ENCODE measurements around the gene CDNF. TPM values are rescaled to one million over a fixed set of nuclear protein-coding genes. Genes with fewer than 3 reads are reported as not detected.

The CDNF gene
- polyA plus RNA-seq (2012; rRNA removed), result 1.0 and 1.2 TPM in 2 replicates
- 0.71 and 1.1 TPM in 2 replicates for polyA plus RNA-seq (2012; cell fraction: cytosol; rRNA removed)
- 1.2 and 1.7 TPM in 2 replicates for polyA plus RNA-seq (2012; cell fraction: nucleus; rRNA removed)

DNA sequence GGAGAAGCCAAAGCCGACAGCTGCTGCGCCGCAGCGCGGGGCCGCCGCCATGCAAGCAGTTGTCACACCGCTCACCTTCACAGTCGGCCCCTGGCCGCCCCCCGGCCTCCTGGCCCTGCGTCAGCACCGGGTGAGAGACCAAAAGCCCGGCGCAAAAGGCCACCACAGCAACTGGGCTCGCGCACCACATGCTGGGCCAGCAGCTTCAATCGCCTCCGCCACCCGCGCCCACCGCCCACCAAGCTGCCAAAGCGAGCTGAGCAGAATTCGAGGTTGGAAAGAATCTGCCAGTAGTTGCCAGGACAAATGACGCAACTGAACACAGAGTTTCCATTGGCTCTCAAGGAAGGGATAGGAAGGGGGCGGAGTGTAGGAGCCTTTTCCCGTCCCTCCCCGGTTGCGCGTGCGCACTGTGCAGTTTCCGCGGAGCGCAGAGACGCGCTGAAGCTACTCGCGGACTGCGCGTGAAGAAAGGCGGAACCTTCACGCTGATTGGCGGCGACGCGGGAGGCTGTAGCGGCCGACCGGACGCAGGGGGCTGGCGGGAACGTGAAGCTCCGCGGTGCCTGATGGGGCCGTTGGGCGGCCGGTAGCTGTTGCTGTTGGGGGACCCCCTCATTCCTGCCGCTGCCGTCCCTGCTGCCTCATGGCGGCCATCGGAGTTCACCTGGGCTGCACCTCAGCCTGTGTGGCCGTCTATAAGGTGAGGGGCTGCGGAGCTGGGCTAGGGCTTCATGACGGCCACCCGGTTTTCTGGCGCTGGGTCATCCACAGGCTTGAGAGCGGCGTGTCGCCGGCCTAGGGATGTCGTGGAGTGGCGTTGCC is at the start of gene CDNF, which contains the start of the genes HSPA14 and MSANTD7:
Gene CDNF (minus strand): TSS at position 281 of the 825 bp plus-strand sequence. CDS start 91 bp downstream, at position 190.
Gene HSPA14 (plus strand): TSS at position 550 of the 825 bp plus-strand sequence. CDS start 97 bp downstream, at position 647.
Gene MSANTD7 (plus strand): TSS at position 550 of the 825 bp plus-strand sequence. CDS start 3,979 bp downstream, outside the sequence.
- Histone ChIP-seq H3K27ac (ENCODE audit: low read depth in 2 of 2, low read length in 1 of 2) (peak within 1 kb of the TSS; percentile 81 to 93), H4K20me1 (ENCODE audit: insufficient read depth) (no peaks in the 10 kb centered on the region), H3K27me3 (ENCODE audit: insufficient read depth) (no peaks in the 10 kb centered on the region), H3K9me3 (no peaks in the 10 kb centered on the region), H3F3A (replicated peaks; ENCODE audit: insufficient read depth) (no peaks in the 10 kb centered on the region), H2AFZ (ENCODE audit: low read depth) (peak within 1 kb of the TSS; percentile 92), H3K4me1 (ENCODE audit: control insufficient read depth in 1 of 2, insufficient read depth in 2 of 2, low read depth in 1 of 2, low read length in 1 of 2) (peaks cover 0 to 7% of the 10 kb centered on the region in 2 experiments; a peak in 1 of 4 replicates), H3K9me2 (no peaks in the 10 kb centered on the region), H3K36me3 (replicated peaks in 1 of 2; ENCODE audit: control insufficient read depth in 1 of 2, insufficient read depth in 2 of 2, low read length in 1 of 2) (peaks cover 29 to 30% of the 10 kb centered on the region in 2 experiments), H3K9ac (peak within 1 kb of the TSS; percentile 92), H3K4me3 (ENCODE audit: low read depth in 2 of 2, low read length in 1 of 2) (peak within 1 kb of the TSS; percentile 93 to 99), H3K79me2 (ENCODE audit: insufficient read depth) (peaks cover 41% of the 10 kb centered on the region), H3K4me2 (peak within 1 kb of the TSS; percentile 88)
- ChIA-PET POLR2A (interaction anchor here (0.7 to 3.1 kb wide), 10 partner anchors 11 to 1980 kb away, joined by 3 to 36 read pairs (median 4); partner anchors contain the start of genes DCLRE1C, MEIG1, RSU1 and SUV39H2), CTCF (interaction anchor here (0.8 to 2.9 kb wide), 8 partner anchors 11 to 341 kb away, joined by 3 to 17 read pairs (median 6); partner anchors contain the start of gene SUV39H2)
- 2% methylated on average over 17 of the region's 72 CpGs for WGBS (ENCODE audit: low lambda C conversion rate)
- DNase-seq, result peak; percentile 97
- TF ChIP-seq JUND (IDR thresholded peaks at IDR 0.05), result no peak
- TF ChIP-seq NRF1 (IDR thresholded peaks at IDR 0.05; ENCODE audit: low read depth, low read length), result peak; percentile 96
- TF ChIP-seq ZBTB33 (IDR thresholded peaks at IDR 0.05; ENCODE audit: borderline replicate concordance, low read depth), result peak; percentile 91; the same call in 1 of the 2 replicates
- TF ChIP-seq, protein P1, sequence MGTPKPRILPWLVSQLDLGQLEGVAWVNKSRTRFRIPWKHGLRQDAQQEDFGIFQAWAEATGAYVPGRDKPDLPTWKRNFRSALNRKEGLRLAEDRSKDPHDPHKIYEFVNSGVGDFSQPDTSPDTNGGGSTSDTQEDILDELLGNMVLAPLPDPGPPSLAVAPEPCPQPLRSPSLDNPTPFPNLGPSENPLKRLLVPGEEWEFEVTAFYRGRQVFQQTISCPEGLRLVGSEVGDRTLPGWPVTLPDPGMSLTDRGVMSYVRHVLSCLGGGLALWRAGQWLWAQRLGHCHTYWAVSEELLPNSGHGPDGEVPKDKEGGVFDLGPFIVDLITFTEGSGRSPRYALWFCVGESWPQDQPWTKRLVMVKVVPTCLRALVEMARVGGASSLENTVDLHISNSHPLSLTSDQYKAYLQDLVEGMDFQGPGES (IDR thresholded peaks at IDR 0.05; ENCODE audit: low read depth, low read length), result peak; percentile 49
- TF ChIP-seq FOSL2 (IDR thresholded peaks at IDR 0.05; ENCODE audit: borderline replicate concordance, low read depth), result no peak
- peak; percentile 76 for TF ChIP-seq ELF1 (IDR thresholded peaks at IDR 0.05)
- peak; percentile 99 for TF ChIP-seq RFX5 (IDR thresholded peaks at IDR 0.05; ENCODE audit: low read length)
- peak; percentile 63; the same call in 1 of the 2 replicates for TF ChIP-seq YY1 (IDR thresholded peaks at IDR 0.05; ENCODE audit: low read depth)
- TF ChIP-seq SMC3 (IDR thresholded peaks at IDR 0.05; ENCODE audit: low read depth, low read length), result no peak
- peak; percentile 77 for TF ChIP-seq GABPA (IDR thresholded peaks at IDR 0.05; ENCODE audit: low read depth)
- peak; percentile 96 for TF ChIP-seq CHD2 (IDR thresholded peaks at IDR 0.05; ENCODE audit: low read length, partially characterized antibody)
- peak; percentile 15; the same call in 1 of the 2 replicates for TF ChIP-seq SIN3A (IDR thresholded peaks at IDR 0.05; ENCODE audit: borderline replicate concordance, low read depth, low read length)
- TF ChIP-seq POLR2AphosphoS5 (IDR thresholded peaks at IDR 0.05; ENCODE audit: low read depth, low read length), result peak; percentile 63
- no peak for TF ChIP-seq USF1 (IDR thresholded peaks at IDR 0.05; ENCODE audit: borderline replicate concordance, low read depth)
- TF ChIP-seq TAF1 (IDR thresholded peaks at IDR 0.05; ENCODE audit: borderline replicate concordance, low read depth, low read length), result peak; percentile 78; the same call in 1 of the 2 replicates
- TF ChIP-seq PBX3 (IDR thresholded peaks at IDR 0.05), result peak; percentile 58
- TF ChIP-seq MXI1 (IDR thresholded peaks at IDR 0.05; ENCODE audit: low read depth, low read length), result peak; percentile 84
